Astrocyte of the cerebellum (primary cell): Measurements from ENCODE around the gene CABP2.

ENCODE experiments used
- DNase-seq: peaks from one replicate; pipeline ENCODE4 v3.0.0-alpha.2; 2011; ENCODE audit warnings: low read depth
- H3K4me3 ChIP-seq: 2 replicates; pipeline ENCODE4 v1.5.1; 2011; ENCODE audit warnings: mild to moderate bottlenecking, low read depth, low read length, moderate library complexity
- CTCF ChIP-seq: IDR thresholded peaks from 2 replicates; pipeline ENCODE4 v1.5.1; 2012; ENCODE audit warnings: low read length, low read depth, moderate library complexity, mild to moderate bottlenecking; ENCODE audit errors: missing control alignments
- in situ Hi-C: cut with HindIII; loops from 2 replicates; pipeline ENCODE4 v1.10.0; 2017; ENCODE audit warnings: low sequenced_read_pairs

Gene CABP2

GRCh38 chr11:67500831-67501715 lies 22.2 kb downstream of the CABP2 start:
- no peak for TF ChIP-seq CTCF

GRCh38 chr11:67500484-67500821 lies 22.8 kb downstream of the CABP2 start:
- in situ Hi-C loops: no loop called here
- DNase-seq: no peak
- TF ChIP-seq CTCF: no peak
- no peak overlapping the region for H3K4me3 ChIP-seq

More at GRCh38 chr11:67500831-67501715, 22.2 kb downstream of the CABP2 start:
- H3K4me3 ChIP-seq: no peak overlapping the region
- no peak for DNase-seq
- in situ Hi-C loops: no loop called here

GRCh38 chr11:67499808-67500483 lies 23.3 kb downstream of the CABP2 start:
- no peak overlapping the region for H3K4me3 ChIP-seq
- no peak for TF ChIP-seq CTCF
- DNase-seq: no peak
- in situ Hi-C loops: no loop called here

- no peak overlapping the region for H3K4me3 ChIP-seq
- in situ Hi-C loops: no loop called here
- no peak for TF ChIP-seq CTCF
- no peak for DNase-seq
Measured at GRCh38 chr11:67498544-67498972, 24.7 kb downstream of the CABP2 start.

- in situ Hi-C loops: no loop called here
- DNase-seq: no peak
- no peak overlapping the region for H3K4me3 ChIP-seq
- no peak for TF ChIP-seq CTCF
Measured at GRCh38 chr11:67497656-67498291, 25.5 kb downstream of the CABP2 start.

- no peak for TF ChIP-seq CTCF
- in situ Hi-C loops: no loop called here
- no peak overlapping the region for H3K4me3 ChIP-seq
- no peak for DNase-seq
Measured at GRCh38 chr11:67496113-67496512, 27.1 kb downstream of the CABP2 start.
